ENCODE results near the gene KIRREL3.

Gene KIRREL3

DNA sequence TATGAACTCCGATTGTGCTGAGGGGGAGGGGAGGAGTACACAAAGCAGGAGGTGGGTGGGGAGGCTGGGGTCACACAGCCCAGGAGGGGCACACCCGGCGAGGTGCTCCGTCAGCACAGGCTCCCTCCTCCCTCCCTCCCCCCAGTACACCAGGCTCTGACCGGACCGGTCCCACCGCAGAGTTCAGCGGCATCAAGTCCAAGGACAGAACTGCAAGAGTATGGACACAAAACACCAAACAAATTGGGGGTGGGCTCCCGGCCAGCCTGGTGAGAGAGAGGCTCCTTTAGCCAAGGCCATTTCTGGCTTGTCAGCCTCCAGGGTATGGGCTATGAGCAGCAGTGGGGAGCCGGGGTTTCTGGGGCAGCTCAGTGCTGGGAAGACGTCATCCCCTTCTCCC lies 576.8 kb downstream of the KIRREL3 start:
- H3K4me3 ChIP-seq (ENCODE audit: low read depth, low read length), result no peak overlapping the region
- TF ChIP-seq, protein P1, sequence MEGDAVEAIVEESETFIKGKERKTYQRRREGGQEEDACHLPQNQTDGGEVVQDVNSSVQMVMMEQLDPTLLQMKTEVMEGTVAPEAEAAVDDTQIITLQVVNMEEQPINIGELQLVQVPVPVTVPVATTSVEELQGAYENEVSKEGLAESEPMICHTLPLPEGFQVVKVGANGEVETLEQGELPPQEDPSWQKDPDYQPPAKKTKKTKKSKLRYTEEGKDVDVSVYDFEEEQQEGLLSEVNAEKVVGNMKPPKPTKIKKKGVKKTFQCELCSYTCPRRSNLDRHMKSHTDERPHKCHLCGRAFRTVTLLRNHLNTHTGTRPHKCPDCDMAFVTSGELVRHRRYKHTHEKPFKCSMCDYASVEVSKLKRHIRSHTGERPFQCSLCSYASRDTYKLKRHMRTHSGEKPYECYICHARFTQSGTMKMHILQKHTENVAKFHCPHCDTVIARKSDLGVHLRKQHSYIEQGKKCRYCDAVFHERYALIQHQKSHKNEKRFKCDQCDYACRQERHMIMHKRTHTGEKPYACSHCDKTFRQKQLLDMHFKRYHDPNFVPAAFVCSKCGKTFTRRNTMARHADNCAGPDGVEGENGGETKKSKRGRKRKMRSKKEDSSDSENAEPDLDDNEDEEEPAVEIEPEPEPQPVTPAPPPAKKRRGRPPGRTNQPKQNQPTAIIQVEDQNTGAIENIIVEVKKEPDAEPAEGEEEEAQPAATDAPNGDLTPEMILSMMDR (IDR thresholded peaks at IDR 0.05; ENCODE audit: borderline replicate concordance, insufficient read depth, low read depth, low read length), result no peak

DNA sequence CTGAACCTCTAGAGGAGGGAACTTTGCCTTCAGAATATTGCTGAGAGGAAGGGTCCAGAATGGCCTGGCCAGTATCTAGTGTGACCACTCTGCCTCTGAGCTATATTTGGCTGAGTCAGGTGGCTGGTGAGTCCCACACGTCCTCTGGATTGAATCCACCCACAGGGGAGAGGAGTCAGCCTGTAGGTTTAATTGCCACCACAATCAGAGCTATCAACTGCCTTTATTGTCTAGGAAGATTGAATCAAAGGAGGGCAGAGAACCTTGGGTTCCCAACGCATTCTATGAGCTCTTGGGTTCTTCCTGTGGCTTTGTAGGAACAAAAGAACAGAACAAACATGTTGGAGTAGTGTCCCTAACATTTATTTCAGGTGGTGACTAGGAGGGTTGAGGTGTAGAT lies 577.4 kb downstream of the KIRREL3 start:
- H3K4me3 ChIP-seq (ENCODE audit: low read depth, low read length), result no peak overlapping the region
- TF ChIP-seq, protein P1 (IDR thresholded peaks at IDR 0.05; ENCODE audit: borderline replicate concordance, insufficient read depth, low read depth, low read length), result no peak

DNA sequence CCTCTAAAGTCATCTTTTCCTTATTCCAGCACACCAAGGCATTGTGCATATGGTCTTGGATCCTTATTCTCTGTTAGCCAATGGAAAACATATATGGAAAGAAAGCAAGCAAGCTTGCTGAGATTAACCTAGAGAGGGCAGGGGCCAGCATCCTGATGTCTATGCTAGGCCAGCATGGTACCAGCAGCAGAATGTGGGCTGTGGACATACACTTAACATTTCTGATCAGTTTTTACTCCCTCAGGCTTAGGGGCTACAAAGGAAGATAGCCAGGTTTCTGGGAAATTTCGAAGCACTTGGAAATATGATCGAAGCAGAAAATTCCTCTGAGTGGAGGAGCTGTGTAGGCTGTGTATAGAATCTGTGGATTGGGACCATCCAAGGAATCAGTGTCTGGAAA lies 578.1 kb downstream of the KIRREL3 start:
- no peak overlapping the region for H3K4me3 ChIP-seq (ENCODE audit: low read depth, low read length)
- TF ChIP-seq, protein P1 (IDR thresholded peaks at IDR 0.05; ENCODE audit: borderline replicate concordance, insufficient read depth, low read depth, low read length), result no peak

DNA sequence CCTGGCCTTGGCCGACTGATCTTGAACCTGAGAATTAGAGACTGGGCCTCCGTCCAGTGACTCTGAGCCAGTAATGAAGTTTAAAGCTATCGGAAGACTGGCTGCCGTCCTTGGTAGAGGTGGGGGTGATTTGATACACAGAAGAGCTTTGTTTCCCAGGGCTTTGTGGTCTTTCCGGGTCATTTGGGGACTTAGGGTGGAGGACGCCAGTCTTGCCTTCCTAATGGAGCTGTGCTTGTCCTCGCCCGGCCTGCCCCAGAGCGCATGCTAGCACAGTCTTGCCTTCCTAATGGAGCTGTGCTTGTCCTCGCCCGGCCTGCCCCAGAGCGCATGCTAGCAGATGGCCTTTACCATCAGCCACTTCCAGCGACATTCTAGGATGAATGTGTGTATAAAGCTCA lies 579.3 kb downstream of the KIRREL3 start:
- TF ChIP-seq, protein P1 (IDR thresholded peaks at IDR 0.05; ENCODE audit: borderline replicate concordance, insufficient read depth, low read depth, low read length), result no peak

DNA sequence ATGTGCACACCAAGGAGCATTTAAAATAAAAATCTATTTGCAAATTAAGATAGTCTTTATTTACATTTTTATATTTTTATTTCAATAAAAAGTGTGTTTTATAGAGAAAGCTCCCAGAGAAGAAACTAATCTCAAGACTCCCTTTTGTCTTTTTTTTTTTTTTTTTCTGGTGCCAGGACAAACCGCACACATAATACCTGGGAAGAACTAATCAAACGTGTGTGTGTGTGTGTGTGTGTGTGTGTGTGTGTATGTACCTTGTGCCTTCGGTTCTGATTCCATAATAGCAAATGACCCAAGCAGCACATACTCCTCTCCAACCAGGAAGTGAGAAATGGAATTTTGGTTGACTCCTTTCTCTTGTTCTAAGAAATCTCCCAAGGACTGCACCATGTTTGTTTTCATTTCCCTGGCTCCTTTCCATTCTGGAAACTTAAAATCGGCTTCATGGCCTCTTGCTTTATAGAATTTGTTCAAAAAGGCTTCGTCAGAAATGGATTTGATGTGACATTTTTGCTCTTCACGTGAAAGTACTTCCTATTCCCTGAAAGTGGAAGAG lies 579.8 kb downstream of the KIRREL3 start:
- TF ChIP-seq, protein P1 (IDR thresholded peaks at IDR 0.05; ENCODE audit: borderline replicate concordance, insufficient read depth, low read depth, low read length), result no peak
- no peak overlapping the region for H3K4me3 ChIP-seq (ENCODE audit: low read depth, low read length)

More for the DNA sequence above, 579.3 kb downstream of the KIRREL3 start:
- H3K4me3 ChIP-seq (ENCODE audit: low read depth, low read length), result no peak overlapping the region

DNA sequence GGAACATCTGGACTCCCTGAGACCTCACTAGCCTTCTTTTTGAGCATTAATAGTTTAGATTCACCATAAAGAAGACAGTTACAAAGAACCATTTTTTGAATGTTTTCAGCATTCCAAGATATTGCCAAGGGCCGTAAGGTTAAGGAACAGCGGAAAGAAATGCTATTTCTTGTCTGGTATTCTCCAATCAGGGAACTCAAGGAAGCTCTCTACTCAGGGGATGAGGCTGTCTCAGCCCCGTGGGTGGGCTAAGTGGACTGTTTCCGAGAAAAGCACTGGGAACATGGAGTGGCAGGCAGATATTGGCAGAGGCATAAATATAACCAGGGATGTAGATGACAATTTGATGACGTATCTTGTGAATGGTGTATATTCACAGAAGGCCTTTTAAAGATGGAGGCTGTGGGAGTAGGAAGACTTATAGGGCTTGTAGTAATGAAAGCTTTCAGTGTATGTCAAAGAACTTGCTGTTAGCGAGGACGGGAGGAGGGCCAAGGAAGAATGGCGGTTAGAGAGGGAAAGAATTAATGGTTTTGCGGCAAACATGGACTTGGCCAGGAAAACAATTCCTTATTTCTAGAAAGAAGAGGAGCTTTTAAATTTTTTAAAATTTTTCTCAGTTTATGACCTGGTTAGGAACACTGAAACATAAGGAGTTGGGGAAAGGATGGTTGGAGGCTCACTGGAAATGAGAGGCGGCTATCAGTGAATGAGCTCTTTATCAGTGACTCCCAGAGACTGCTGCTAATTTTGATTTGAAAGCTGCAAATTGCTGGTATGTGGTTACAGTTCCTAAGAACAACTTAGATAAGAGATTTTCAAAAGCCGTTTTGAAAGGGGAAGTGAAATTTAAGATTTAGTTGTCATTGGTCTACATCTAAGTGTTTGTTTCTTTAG lies 580.5 kb downstream of the KIRREL3 start:
- TF ChIP-seq, protein P1 (IDR thresholded peaks at IDR 0.05; ENCODE audit: borderline replicate concordance, insufficient read depth, low read depth, low read length), result no peak
- H3K4me3 ChIP-seq (ENCODE audit: low read depth, low read length), result no peak overlapping the region

DNA sequence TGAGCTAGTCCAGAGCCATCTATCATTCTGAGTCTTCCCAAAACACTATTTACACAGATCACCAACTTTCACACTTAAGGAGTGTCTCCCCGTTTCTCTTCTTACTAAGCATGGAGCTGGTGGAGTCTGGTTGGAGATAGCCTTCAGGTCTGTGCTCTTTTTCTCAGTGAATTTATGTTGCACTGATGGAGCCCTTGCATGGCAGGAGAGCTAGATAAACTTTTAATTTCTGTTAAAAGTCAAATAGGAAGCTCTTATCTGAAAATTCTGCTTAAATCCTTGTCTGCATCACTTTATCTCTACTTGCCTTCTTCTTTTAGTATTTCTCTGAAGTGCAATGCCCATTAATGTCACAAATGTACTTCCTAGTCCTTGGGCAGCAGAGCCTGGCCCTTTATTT lies 581.7 kb downstream of the KIRREL3 start:
- TF ChIP-seq, protein P1 (IDR thresholded peaks at IDR 0.05; ENCODE audit: borderline replicate concordance, insufficient read depth, low read depth, low read length), result no peak
- no peak overlapping the region for H3K4me3 ChIP-seq (ENCODE audit: low read depth, low read length)

Data from GM12875 (cell line).